HEK293T (cell line): ENCODE results near the gene TUBB3.

Source experiments
- CTCF ChIA-PET: fragments of 350-600 bp; formaldehyde crosslinking; extraction: SDS; loops from one replicate; lab custom pipeline; 2021; ENCODE audit warnings: antibody characterized with exemption, inconsistent platforms; lab: Yijun Ruan, JAX
- POLR2A ChIA-PET: fragments of 350-600 bp; formaldehyde crosslinking; extraction: SDS; loops from one replicate; lab custom pipeline; 2020; ENCODE audit warnings: antibody characterized with exemption, inconsistent platforms; lab: Yijun Ruan, JAX
- DNase-seq: peaks from one replicate; pipeline ENCODE4 v3.0.0; 2012; ENCODE audit warnings: mixed read lengths; ENCODE audit errors: extremely low spot score
- ARNT ChIP-seq: fragments of 450-650 bp; IDR thresholded peaks from 2 replicates; pipeline ENCODE4 v1.6.1; 2017; ENCODE audit warnings: mild to moderate bottlenecking
- BHLHE40 ChIP-seq: fragments of 450-650 bp; IDR thresholded peaks from 2 replicates; pipeline ENCODE4 v1.6.1; 2016; ENCODE audit warnings: mild to moderate bottlenecking, moderate library complexity, borderline replicate concordance
- CTBP1 ChIP-seq: fragments of 450-650 bp; IDR thresholded peaks from 2 replicates; pipeline ENCODE4 v1.6.1; 2016; ENCODE audit warnings: borderline replicate concordance
- ELF4 ChIP-seq: fragments of 450-650 bp; IDR thresholded peaks from 2 replicates; pipeline ENCODE4 v1.6.1; 2017; ENCODE audit warnings: antibody characterized with exemption
- FOXA1 ChIP-seq: fragments of 450-650 bp; IDR thresholded peaks from 2 replicates; pipeline ENCODE4 v1.6.1; 2016; ENCODE audit warnings: mild to moderate bottlenecking
- FOXK2 ChIP-seq: fragments of 450-650 bp; IDR thresholded peaks from 2 replicates; pipeline ENCODE4 v1.6.1; 2016; ENCODE audit warnings: mild to moderate bottlenecking
- FOXM1 ChIP-seq: fragments of 450-650 bp; IDR thresholded peaks from 2 replicates; pipeline ENCODE4 v1.6.1; 2017; ENCODE audit warnings: mild to moderate bottlenecking, borderline replicate concordance
- HDGF ChIP-seq: fragments of 450-650 bp; IDR thresholded peaks from 2 replicates; pipeline ENCODE4 v1.6.1; 2017; ENCODE audit warnings: antibody characterized with exemption, borderline replicate concordance
- L3MBTL2 ChIP-seq: fragments of 450-650 bp; conservative IDR thresholded peaks from 2 replicates; pipeline ENCODE4 v1.6.1; 2016; ENCODE audit warnings: mild to moderate bottlenecking
- LEF1 ChIP-seq: fragments of 450-650 bp; IDR thresholded peaks from 2 replicates; pipeline ENCODE4 v1.6.1; 2017; ENCODE audit warnings: mild to moderate bottlenecking, borderline replicate concordance
- NFRKB ChIP-seq: fragments of 450-650 bp; IDR thresholded peaks from 2 replicates; pipeline ENCODE4 v1.6.1; 2016; ENCODE audit warnings: mild to moderate bottlenecking, moderate library complexity
- PKNOX1 ChIP-seq: fragments of 450-650 bp; IDR thresholded peaks from 2 replicates; pipeline ENCODE4 v1.6.1; 2016
- SP1 ChIP-seq: fragments of 450-650 bp; IDR thresholded peaks from 2 replicates; pipeline ENCODE4 v1.6.1; 2017
- SUZ12 ChIP-seq: fragments of 450-650 bp; IDR thresholded peaks from 2 replicates; pipeline ENCODE4 v1.6.1; 2016; ENCODE audit warnings: mild to moderate bottlenecking
- TARDBP ChIP-seq: fragments of 450-650 bp; IDR thresholded peaks from 2 replicates; pipeline ENCODE4 v1.6.1; 2016
- ZNF384 ChIP-seq: fragments of 450-650 bp; IDR thresholded peaks from 2 replicates; pipeline ENCODE4 v1.6.1; 2016

TUBB3 gene

GRCh38 chr16:89969741-89970410 lies 46.7 kb downstream of the TUBB3 start:
- POLR2A ChIA-PET = interaction anchor here (0.8 to 1.0 kb wide), 2 partner anchors 12 to 15 kb away, joined by 3 to 4 read pairs; no protein-coding TSS in a partner anchor
- TF ChIP-seq ELF4 (no peak), ZNF384 (no peak), FOXA1 (no peak), FOXM1 (no peak), HDGF (no peak), SP1 (no peak), SUZ12 (no peak), LEF1 (no peak), NFRKB (no peak), BHLHE40 (no peak), L3MBTL2 (no peak), TARDBP (no peak)
- CTCF ChIA-PET = no interaction called here
- DNase-seq = no peak

DNA sequence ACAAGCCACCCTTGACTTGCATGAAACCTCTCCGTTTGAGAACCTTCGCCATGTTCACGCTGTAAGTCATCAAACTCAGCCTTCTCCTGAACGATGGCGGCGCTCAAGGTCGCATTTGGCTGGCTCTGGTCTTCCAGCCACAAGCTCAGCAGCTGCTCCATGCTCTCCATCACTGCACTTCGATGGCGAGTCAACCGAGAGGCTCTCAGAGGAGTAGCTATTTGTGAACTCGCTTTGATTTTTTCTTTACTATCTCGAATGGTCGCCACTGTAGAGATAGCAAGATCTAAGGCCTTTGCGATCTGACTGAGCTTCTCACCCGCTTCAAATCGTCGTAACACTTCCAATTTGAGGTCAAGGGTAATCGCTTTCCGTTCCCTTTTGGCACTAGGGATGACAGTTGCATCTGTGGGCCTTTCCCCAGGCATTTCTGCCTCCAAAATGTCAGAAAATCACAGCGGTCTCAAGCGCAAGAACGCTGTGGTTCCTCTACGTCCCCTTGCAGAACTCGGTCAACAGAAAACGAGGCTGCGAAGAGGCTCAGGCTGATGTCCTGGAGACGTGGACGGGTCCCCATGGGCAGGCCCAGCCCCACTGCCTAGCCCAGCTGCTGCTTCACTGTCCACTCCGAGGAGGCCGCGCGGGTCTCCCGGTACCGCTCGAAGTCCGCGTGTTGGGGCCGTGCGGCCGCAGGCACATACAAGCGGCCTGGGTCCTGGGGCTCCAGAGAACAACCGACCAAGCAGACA lies 48.5 kb downstream of the TUBB3 start:
- CTCF ChIA-PET = no interaction called here
- no peak for DNase-seq
- no peak for TF ChIP-seq NFRKB
- TF ChIP-seq CTBP1 = no peak
- no peak for TF ChIP-seq ARNT
- no peak for TF ChIP-seq SP1
- TF ChIP-seq L3MBTL2 = no peak
- TF ChIP-seq ELF4 = no peak
- TF ChIP-seq ZNF384 = no peak
- no peak for TF ChIP-seq FOXM1
- no peak for TF ChIP-seq TARDBP
- TF ChIP-seq LEF1 = no peak
- TF ChIP-seq FOXK2 = no peak
- no peak for TF ChIP-seq BHLHE40
- TF ChIP-seq SUZ12 = no peak
- TF ChIP-seq HDGF = no peak
- TF ChIP-seq FOXA1 = no peak
- POLR2A ChIA-PET = interaction anchor here (0.7 to 3.0 kb wide), 9 partner anchors 11 to 75 kb away, joined by 3 to 10 read pairs (median 5); no protein-coding TSS in a partner anchor

- DNase-seq = peak; percentile 100
- POLR2A ChIA-PET = interaction anchor here (0.8 to 3.0 kb wide), 20 partner anchors 8 to 74 kb away, joined by 3 to 12 read pairs (median 4); partner anchors contain the start of gene TUBB3
- CTCF ChIA-PET = interaction anchor here (0.9 kb wide), 1 partner anchor 112 kb away, joined by 3 read pairs; no protein-coding TSS in a partner anchor
- TF ChIP-seq L3MBTL2 (peak; percentile 88), FOXM1 (no peak)
These were observed 49.4 kb downstream of the TUBB3 start for GRCh38 chr16:89972244-89973234.

DNA sequence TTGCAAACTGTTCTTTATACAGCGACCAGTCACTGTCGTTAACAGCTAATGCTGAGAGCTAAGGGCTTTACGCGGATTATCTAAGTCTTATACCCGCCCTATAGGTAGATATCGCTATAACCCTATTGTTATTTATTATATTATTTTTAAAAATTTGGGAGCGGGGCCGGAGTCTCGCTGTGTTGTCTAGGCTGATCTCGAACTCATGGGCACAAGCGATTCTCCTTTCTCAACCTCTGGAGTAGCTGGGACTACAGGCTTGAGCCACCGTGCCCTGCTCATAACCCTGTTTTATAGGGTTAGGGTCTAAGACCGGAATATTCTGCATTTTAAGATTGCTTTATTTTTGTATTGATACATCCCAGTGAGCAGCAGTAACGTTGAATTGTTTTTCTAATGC lies 50.1 kb downstream of the TUBB3 start:
- ChIA-PET CTCF (interaction anchor here (0.9 kb wide), 1 partner anchor 113 kb away, joined by 3 read pairs; no protein-coding TSS in a partner anchor), POLR2A (interaction anchor here (0.8 to 3.0 kb wide), 19 partner anchors 9 to 73 kb away, joined by 3 to 12 read pairs (median 5); partner anchors contain the start of gene TUBB3)
- DNase-seq = no peak
- TF ChIP-seq L3MBTL2 (no peak), FOXK2 (no peak), SP1 (no peak), FOXA1 (no peak), ELF4 (no peak), PKNOX1 (no peak), BHLHE40 (no peak), HDGF (no peak)

DNA sequence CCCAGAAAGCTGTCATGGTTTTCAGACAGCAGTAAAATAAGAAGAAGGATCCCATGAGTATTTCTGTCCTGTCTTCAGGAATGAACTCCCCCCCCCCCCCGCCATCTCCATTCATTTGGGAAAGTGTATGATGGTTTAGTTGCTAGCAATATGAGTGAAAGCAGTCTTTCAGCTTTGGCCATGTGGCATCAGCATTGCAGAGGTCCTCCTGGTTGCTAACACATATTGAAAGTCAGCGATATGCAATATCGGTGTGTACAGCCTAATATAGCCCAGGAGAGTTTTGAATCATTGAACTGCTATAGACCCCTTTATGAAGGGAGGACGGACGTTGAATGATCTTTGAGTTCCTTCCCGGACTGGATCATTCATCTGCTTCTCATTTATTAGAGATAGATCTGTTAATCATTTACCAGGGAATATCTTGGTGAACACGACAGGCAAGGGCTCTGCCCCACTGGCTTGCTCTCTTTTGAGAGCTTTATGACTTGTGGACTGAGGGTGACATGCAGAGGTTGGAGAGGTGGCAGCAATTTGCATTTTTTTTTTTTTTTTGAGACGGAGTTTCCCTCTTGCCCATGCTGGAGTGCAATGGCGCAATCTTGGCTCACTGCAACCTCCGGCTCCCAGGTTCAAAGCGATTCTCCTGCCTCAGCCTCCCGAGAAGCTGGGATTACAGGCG lies 50.7 kb downstream of the TUBB3 start:
- no peak for DNase-seq
- no peak for TF ChIP-seq CTBP1
- no peak for TF ChIP-seq L3MBTL2
- no peak for TF ChIP-seq FOXK2
- no peak for TF ChIP-seq LEF1
- no peak for TF ChIP-seq TARDBP
- ChIA-PET POLR2A (interaction anchor here (0.8 to 3.0 kb wide), 11 partner anchors 8 to 100 kb away, joined by 3 to 12 read pairs (median 5); partner anchors contain the start of genes TCF25 and TUBB3), CTCF (no interaction called here)

DNA sequence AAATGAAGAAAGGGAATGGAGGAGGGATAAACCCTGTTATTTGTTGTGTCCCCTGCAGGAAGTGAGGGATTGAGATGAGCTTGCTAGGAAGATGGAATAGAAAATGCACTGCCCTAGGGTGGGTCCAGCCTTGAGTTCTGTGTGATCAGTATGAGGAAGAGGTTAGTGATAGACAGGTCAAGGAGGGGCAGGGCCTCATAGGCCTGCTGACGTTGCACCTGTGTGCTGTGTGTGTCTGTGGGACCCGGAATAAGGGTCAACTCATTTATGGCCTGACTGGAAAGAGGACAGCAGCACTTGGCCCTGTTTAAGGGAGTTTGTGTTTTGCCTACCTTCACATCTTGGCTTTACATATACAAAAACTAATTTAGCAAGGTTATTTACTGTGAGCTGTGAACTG lies 51.7 kb downstream of the TUBB3 start:
- ChIA-PET POLR2A (interaction anchor here (1.0 kb wide), 2 partner anchors 8 to 101 kb away, joined by 3 read pairs; partner anchors contain the start of gene TCF25), CTCF (no interaction called here)
- no peak for TF ChIP-seq TARDBP
- TF ChIP-seq L3MBTL2 = no peak
- TF ChIP-seq PKNOX1 = no peak
- no peak for TF ChIP-seq NFRKB
- no peak for TF ChIP-seq SP1
- no peak for TF ChIP-seq ZNF384
- TF ChIP-seq HDGF = no peak
- no peak for TF ChIP-seq ELF4
- TF ChIP-seq CTBP1 = no peak
- TF ChIP-seq FOXK2 = no peak
- no peak for TF ChIP-seq BHLHE40
- DNase-seq = no peak
